H1 (cell line): ENCODE results near the gene BBS1. TPM values are rescaled to one million over a fixed set of nuclear protein-coding genes. Genes with fewer than 3 reads are reported as not detected.

ENCODE experiments used
- CTCF ChIA-PET: fragments of 300-600 bp; sonication (Branson Sonifier 250); formaldehyde crosslinking; loops from one replicate; lab custom pipeline; 2021; ENCODE audit not compliant: partially characterized antibody; lab: Charles Lee
- POLR2A ChIA-PET: fragments of 300-600 bp; sonication (Branson Sonifier 250); formaldehyde crosslinking; loops from one replicate; lab custom pipeline; 2021; ENCODE audit warnings: inconsistent platforms; ENCODE audit not compliant: partially characterized antibody; lab: Charles Lee
- DNase-seq, 2 experiments: peaks; one replicate each; pipeline versions ENCODE4 v3.0.0 to v3.0.0-alpha.2; 2010 to 2022; ENCODE audit warnings: low spot score in 2 of 2, low read depth in 1 of 2, mixed read lengths in 1 of 2
- FAIRE-seq: peaks from 2 replicates; lab custom pipeline; 2011; peaks lifted over from hg19 to GRCh38; lab: Jason Lieb, UNC
- H2AFZ ChIP-seq: 2 replicates; pipeline ENCODE4 v1.8.1; 2012; ENCODE audit warnings: low read length, inconsistent platforms
- H2AK5ac ChIP-seq: 2 replicates; pipeline ENCODE4 v1.6.1; 2013; ENCODE audit warnings: low read depth, low read length
- H2BK120ac ChIP-seq: replicated peaks from 2 replicates; pipeline ENCODE3; 2013; ENCODE audit warnings: low read depth, low read length, inconsistent platforms
- H2BK12ac ChIP-seq: 2 replicates; pipeline ENCODE4 v1.6.1; 2013; ENCODE audit warnings: low read depth, low read length
- H2BK15ac ChIP-seq: 2 replicates; pipeline ENCODE4 v1.6.1; 2013; ENCODE audit warnings: low read length
- H2BK20ac ChIP-seq: 2 replicates; pipeline ENCODE4 v1.6.1; 2013; ENCODE audit warnings: low read length
- H2BK5ac ChIP-seq: 2 replicates; pipeline ENCODE4 v1.6.1; 2013; ENCODE audit warnings: low read depth, low read length
- H3K14ac ChIP-seq: 2 replicates; pipeline ENCODE4 v1.6.1; 2013; ENCODE audit warnings: inconsistent platforms; ENCODE audit not compliant: insufficient read length
- H3K18ac ChIP-seq: 2 replicates; pipeline ENCODE4 v1.6.1; 2013; ENCODE audit warnings: low read length; ENCODE audit errors: extremely low read depth
- H3K23ac ChIP-seq: 2 replicates; pipeline ENCODE4 v1.6.1; 2013; ENCODE audit warnings: inconsistent platforms; ENCODE audit not compliant: insufficient read length
- H3K23me2 ChIP-seq: 2 replicates; pipeline ENCODE4 v1.6.1; 2013; ENCODE audit warnings: low read depth, low read length
- H3K27ac ChIP-seq: 2 replicates; pipeline ENCODE4 v1.6.1; 2011; ENCODE audit warnings: low read depth, low read length, inconsistent platforms
- H3K27me3 ChIP-seq, 4 experiments: replicated peaks in 1 of 4; 1 replicate in 1 of 4; 2 replicates in 3 of 4; pipeline versions ENCODE4 v1.6.1 to v1.8.1; 2011 to 2013; ENCODE audit warnings: low read length in 3 of 4, mild to moderate bottlenecking in 3 of 4, inconsistent platforms in 2 of 4, mixed read lengths in 2 of 4, moderate library complexity in 1 of 4; ENCODE audit not compliant: control insufficient read depth in 3 of 4, insufficient read depth in 3 of 4; ENCODE audit errors: extremely low read depth in 1 of 4
- H3K36me3 ChIP-seq, 4 experiments: 2 replicates each; pipeline versions ENCODE4 v1.6.1 to v1.8.1; 2011 to 2013; ENCODE audit warnings: mild to moderate bottlenecking in 4 of 4, low read length in 3 of 4, moderate library complexity in 2 of 4, control low read depth in 1 of 4, inconsistent platforms in 1 of 4; ENCODE audit not compliant: insufficient read depth in 4 of 4, control insufficient read depth in 2 of 4
- H3K4ac ChIP-seq: replicated peaks from 2 replicates; pipeline ENCODE3; 2013; ENCODE audit warnings: low read length, low read depth, mixed read lengths, inconsistent platforms; ENCODE audit not compliant: insufficient read length
- H3K4me1 ChIP-seq, 4 experiments: replicated peaks in 1 of 4; 1 replicate in 1 of 4; 2 replicates in 3 of 4; pipeline versions ENCODE4 v1.6.1 to v1.8.1; 2011 to 2013; ENCODE audit warnings: low read length in 3 of 4, inconsistent platforms in 2 of 4, mixed read lengths in 1 of 4; ENCODE audit not compliant: insufficient read depth in 4 of 4, control insufficient read depth in 3 of 4
- H3K4me2 ChIP-seq, 2 experiments: 2 replicates each; pipeline versions ENCODE4 v1.6.1 to v1.8.1; 2011 to 2013; ENCODE audit warnings: low read depth in 2 of 2, low read length in 2 of 2, control low read depth in 1 of 2, inconsistent platforms in 1 of 2, mild to moderate bottlenecking in 1 of 2; ENCODE audit not compliant: insufficient read depth in 1 of 2
- H3K4me3 ChIP-seq, 4 experiments: fragments of 200-600, 300-600 bp in 1 of 4; sonication (generic), shearing (Covaris generic), sonication (Bioruptor Twin) in 1 of 4; 2 replicates each; pipeline versions ENCODE4 v1.5.1 to v1.8.1; 2011 to 2016; ENCODE audit warnings: low read length in 4 of 4, low read depth in 3 of 4, control low read depth in 2 of 4, inconsistent platforms in 2 of 4, mild to moderate bottlenecking in 2 of 4, mixed read lengths in 1 of 4, moderate library complexity in 1 of 4; ENCODE audit not compliant: insufficient read depth in 2 of 4; ENCODE audit errors: extremely low read depth in 1 of 4
- H3K56ac ChIP-seq: replicated peaks from 2 replicates; pipeline ENCODE3; 2013; ENCODE audit warnings: low read depth, mild to moderate bottlenecking, mixed read lengths, low read length, inconsistent platforms; ENCODE audit not compliant: insufficient read length
- H3K79me1 ChIP-seq: 2 replicates; pipeline ENCODE4 v1.6.1; 2013; ENCODE audit warnings: low read depth, low read length, control low read depth
- H3K79me2 ChIP-seq, 2 experiments: 2 replicates each; pipeline versions ENCODE4 v1.6.1 to v1.8.1; 2012 to 2013; ENCODE audit warnings: low read length in 2 of 2, mild to moderate bottlenecking in 2 of 2, inconsistent platforms in 1 of 2; ENCODE audit not compliant: insufficient read depth in 2 of 2, control insufficient read depth in 1 of 2
- H3K9ac ChIP-seq, 4 experiments: replicated peaks in 1 of 4; 1 replicate in 1 of 4; 2 replicates in 3 of 4; pipeline versions ENCODE4 v1.6.1 to v1.8.1; 2011 to 2013; ENCODE audit warnings: low read depth in 3 of 4, low read length in 3 of 4, control low read depth in 2 of 4, mild to moderate bottlenecking in 2 of 4, moderate library complexity in 2 of 4, inconsistent platforms in 1 of 4; ENCODE audit errors: extremely low read depth in 1 of 4
- H3K9me3 ChIP-seq, 2 experiments: 2 replicates each; pipeline versions ENCODE4 v1.6.1 to v1.8.1; 2012 to 2013; ENCODE audit warnings: mild to moderate bottlenecking in 2 of 2, moderate library complexity in 2 of 2, control low read depth in 1 of 2, inconsistent platforms in 1 of 2, low read depth in 1 of 2, low read length in 1 of 2, mixed read lengths in 1 of 2; ENCODE audit not compliant: insufficient read depth in 2 of 2
- H4K20me1 ChIP-seq, 2 experiments: replicated peaks in 1 of 2; 2 replicates each; pipeline versions ENCODE3 to v1.8.1; 2011 to 2013; ENCODE audit warnings: inconsistent platforms in 2 of 2, low read length in 2 of 2, mild to moderate bottlenecking in 1 of 2; ENCODE audit not compliant: insufficient read depth in 2 of 2, control insufficient read depth in 1 of 2
- H4K5ac ChIP-seq: 2 replicates; pipeline ENCODE4 v1.6.1; 2013; ENCODE audit warnings: low read length, low read depth, mixed read lengths, inconsistent platforms; ENCODE audit not compliant: insufficient read length
- H4K8ac ChIP-seq: 2 replicates; pipeline ENCODE4 v1.8.0; 2013; ENCODE audit warnings: mild to moderate bottlenecking, moderate library complexity, low read length, inconsistent platforms; ENCODE audit not compliant: insufficient read depth; ENCODE audit errors: extremely low read depth
- H4K91ac ChIP-seq: replicated peaks from 2 replicates; pipeline ENCODE3; 2013; ENCODE audit warnings: low read length, mixed read lengths, inconsistent platforms; ENCODE audit not compliant: insufficient read length
- ASH2L ChIP-seq: fragments of 200-600, 300-600 bp; sonication (generic); IDR thresholded peaks from one replicate; pipeline ENCODE4 v1.7.1; 2017; ENCODE audit warnings: low read length
- CBX5 ChIP-seq: fragments of 300-800, 300-1000 bp; sonication (generic); IDR thresholded peaks from 2 replicates; pipeline ENCODE4 v1.7.1; 2016; ENCODE audit warnings: antibody characterized with exemption, low read length, low read depth
- EP300 ChIP-seq, 2 experiments: IDR thresholded peaks; 1 replicate in 1 of 2; 2 replicates in 1 of 2; pipeline ENCODE4 v1.6.1; 2011 to 2012; ENCODE audit warnings: low read depth in 2 of 2, low read length in 2 of 2, mild to moderate bottlenecking in 2 of 2, borderline replicate concordance in 1 of 2, inconsistent platforms in 1 of 2, moderate library complexity in 1 of 2
- HDAC6 ChIP-seq: IDR thresholded peaks from one replicate; pipeline ENCODE4 v1.7.1; 2012; ENCODE audit warnings: low read depth, mild to moderate bottlenecking, inconsistent platforms, low read length, moderate library complexity
- MAFK ChIP-seq: IDR thresholded peaks from 2 replicates; pipeline ENCODE4 v1.6.1; 2012; ENCODE audit warnings: low read depth, mild to moderate bottlenecking, improper control_type of control experiment, low read length
- RNF2 ChIP-seq: fragments of 200-900, 300-1000 bp; sonication (generic); IDR thresholded peaks from 2 replicates; pipeline ENCODE4 v1.7.1; 2016; ENCODE audit warnings: borderline replicate concordance, low read depth, mild to moderate bottlenecking, antibody characterized with exemption, low read length; ENCODE audit not compliant: poor library complexity, severe bottlenecking; ENCODE audit errors: missing control alignments
- SIRT6 ChIP-seq: IDR thresholded peaks from one replicate; pipeline ENCODE4 v1.7.1; 2012; ENCODE audit warnings: low read length, inconsistent platforms
- SUZ12 ChIP-seq: fragments of 200-600 bp; sonication (generic); IDR thresholded peaks from 2 replicates; pipeline ENCODE4 v1.6.1; 2012; ENCODE audit warnings: mild to moderate bottlenecking, inconsistent platforms, low read length, moderate library complexity, mixed read lengths
- WGBS, 2 experiments: shearing (Covaris generic) in 1 of 2; methylation state at CpG; one replicate each; pipeline versions ENCODE4 v1.1.6 to v1.1.7; 2013 to 2015; ENCODE audit warnings: low lambda C conversion rate in 2 of 2, mixed read lengths in 2 of 2, inconsistent platforms in 1 of 2, low coverage in 1 of 2, missing lambda C conversion rate in 1 of 2; ENCODE audit not compliant: insufficient replicate concordance in 2 of 2, insufficient coverage in 1 of 2, insufficient read length in 1 of 2; ENCODE audit errors: extremely low coverage in 1 of 2, missing lambda C conversion rate in 1 of 2; 5-methylcytosine and 5-hydroxymethylcytosine counted together
- polyA plus RNA-seq, 7 experiments: library from polyadenylated mRNA; depleted of rRNA in 3 of 7; stranded (reverse) in 5 of 7; unstranded in 2 of 7; fragments of >200 nt in 5 of 7; fragments of 200-250 nt in 2 of 7; gene quantifications; 1 replicate in 5 of 7; 2 replicates in 1 of 7; 4 replicates in 1 of 7; pipeline versions ENCODE4 v1.2.1 to v1.2.3, GENCODE V29; 2011 to 2013; ENCODE audit warnings: missing spikeins in 2 of 7, mixed read lengths in 2 of 7
- total RNA-seq: library from RNA; stranded (reverse); fragmentation: NEBNext Ultra II Directional; extraction: Animal tissue kit (Norgen Biotek cat#: 25700); gene quantifications from 2 replicates; pipeline ENCODE4 v1.2.1, GENCODE V29; 2021
- TF ChIP-seq, protein P1 (sequence below): IDR thresholded peaks from 2 replicates; pipeline ENCODE4 v1.6.1; 2012; ENCODE audit warnings: low read length, inconsistent platforms
- TF ChIP-seq, protein P2 (sequence below): IDR thresholded peaks from 2 replicates; pipeline ENCODE4 v1.6.1; 2011; ENCODE audit warnings: low read depth, mild to moderate bottlenecking, low read length; ENCODE audit not compliant: insufficient read depth

The BBS1 gene
- total and polyA plus RNA-seq, 2 of the 8 experiments (the other 6 are each of a cell fraction or from before 2014, with no cell fraction given) = 19.1 to 19.5 TPM

DNA sequence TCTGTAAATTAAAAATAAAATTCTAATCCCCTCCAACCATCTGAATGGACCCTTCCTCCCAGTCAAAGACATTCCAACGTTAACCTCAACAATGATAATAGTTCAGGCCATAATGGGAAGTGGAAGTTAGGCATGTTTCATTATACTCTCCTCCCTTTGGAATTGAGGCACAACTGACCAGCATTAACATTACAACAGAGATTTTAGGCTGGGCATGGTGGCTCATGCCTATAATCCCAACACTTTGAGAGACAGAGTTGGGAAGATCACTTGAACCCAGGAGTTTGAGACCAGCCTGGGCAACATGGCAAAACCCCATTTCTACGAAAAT lies 60.4 kb downstream of the BBS1 start:
- ChIA-PET CTCF (interaction anchor here (0.6 to 1.7 kb wide), 6 partner anchors 9 to 1941 kb away, joined by 3 to 4 read pairs (median 4); partner anchors contain the start of genes ACTN3 and ZDHHC24), POLR2A (interaction anchor here (0.6 to 4.8 kb wide), 8 partner anchors 9 to 278 kb away, joined by 3 to 51 read pairs (median 9); partner anchors contain the start of genes ACTN3, RBM14, RBM4 and ZDHHC24)
- peak overlapping the region; percentile 93; the same call in 1 of the 2 replicates for H2BK12ac ChIP-seq
- no peak overlapping the region; the same call in 1 of the 2 replicates for H2BK15ac ChIP-seq
- H3K14ac ChIP-seq = no peak overlapping the region
- H3K9ac ChIP-seq = peak overlapping the region in 2 of 4 experiments; percentile 25 to 36; a peak in 2 of 7 replicates
- peaks cover 11 to 20% (median 14%) of the 10 kb centered on the region in 4 experiments; a peak in 6 of 7 replicates for H3K4me1 ChIP-seq
- H2BK5ac ChIP-seq = peak overlapping the region; percentile 76; the same call in 1 of the 2 replicates
- peak overlapping the region; percentile 79; the same call in 1 of the 2 replicates for H2AK5ac ChIP-seq
- peak overlapping the region; percentile 85 for H2BK120ac ChIP-seq
- peak overlapping the region; percentile 88; the same call in 1 of the 2 replicates for H3K27ac ChIP-seq
- no peaks in the 10 kb centered on the region for H3K79me2 ChIP-seq
- peak overlapping the region; percentile 91 for H2BK20ac ChIP-seq
- H2AFZ ChIP-seq = no peak overlapping the region
- no peaks in the 10 kb centered on the region for H4K20me1 ChIP-seq
- FAIRE-seq = no peak
- H3K56ac ChIP-seq = no peak overlapping the region
- H3K23me2 ChIP-seq = no peaks in the 10 kb centered on the region
- peak overlapping the region; percentile 46 for H3K4ac ChIP-seq
- peak overlapping the region; percentile 62 for H3K18ac ChIP-seq
- H4K8ac ChIP-seq = no peak overlapping the region
- DNase-seq = no peak
- peaks cover 6 to 7% of the 10 kb centered on the region in 2 experiments; a peak in 2 of 4 replicates for H3K9me3 ChIP-seq
- no peak overlapping the region for H4K5ac ChIP-seq
- no peaks in the 10 kb centered on the region for H3K27me3 ChIP-seq
- H3K23ac ChIP-seq = no peak overlapping the region
- no peaks in the 10 kb centered on the region for H3K36me3 ChIP-seq
- WGBS, 2 experiments = 62% methylated on average over 2 of the region's 2 CpGs; no CpG with 5 or more reads in 1 of the 2 experiments
- no peak overlapping the region for H3K4me3 ChIP-seq
- H3K4me2 ChIP-seq = peak overlapping the region; percentile 43 to 54; a peak in 2 of 4 replicates
- H3K79me1 ChIP-seq = no peaks in the 10 kb centered on the region
- H4K91ac ChIP-seq = peak overlapping the region; percentile 97
- no peak for TF ChIP-seq RNF2
- no peak for TF ChIP-seq HDAC6
- no peak for TF ChIP-seq EP300 (IDR thresholded peaks at IDR 0.05; ENCODE audit: borderline replicate concordance in 1 of 2, low read depth in 2 of 2, low read length in 2 of 2)
- TF ChIP-seq, protein P1, sequence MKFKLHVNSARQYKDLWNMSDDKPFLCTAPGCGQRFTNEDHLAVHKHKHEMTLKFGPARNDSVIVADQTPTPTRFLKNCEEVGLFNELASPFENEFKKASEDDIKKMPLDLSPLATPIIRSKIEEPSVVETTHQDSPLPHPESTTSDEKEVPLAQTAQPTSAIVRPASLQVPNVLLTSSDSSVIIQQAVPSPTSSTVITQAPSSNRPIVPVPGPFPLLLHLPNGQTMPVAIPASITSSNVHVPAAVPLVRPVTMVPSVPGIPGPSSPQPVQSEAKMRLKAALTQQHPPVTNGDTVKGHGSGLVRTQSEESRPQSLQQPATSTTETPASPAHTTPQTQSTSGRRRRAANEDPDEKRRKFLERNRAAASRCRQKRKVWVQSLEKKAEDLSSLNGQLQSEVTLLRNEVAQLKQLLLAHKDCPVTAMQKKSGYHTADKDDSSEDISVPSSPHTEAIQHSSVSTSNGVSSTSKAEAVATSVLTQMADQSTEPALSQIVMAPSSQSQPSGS = no peak
- TF ChIP-seq CBX5 = no peak
- no peak for TF ChIP-seq SUZ12
- TF ChIP-seq SIRT6 = no peak
- TF ChIP-seq ASH2L = no peak
- TF ChIP-seq, protein P2, sequence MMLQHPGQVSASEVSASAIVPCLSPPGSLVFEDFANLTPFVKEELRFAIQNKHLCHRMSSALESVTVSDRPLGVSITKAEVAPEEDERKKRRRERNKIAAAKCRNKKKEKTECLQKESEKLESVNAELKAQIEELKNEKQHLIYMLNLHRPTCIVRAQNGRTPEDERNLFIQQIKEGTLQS = no peak
- TF ChIP-seq MAFK = no peak
